PFSK-1 (cell line): ENCODE results near the gene RAB8A.

Source experiments
- POLR2AphosphoS5 ChIP-seq: IDR thresholded peaks from 2 replicates; pipeline ENCODE4 v1.6.1; 2012; ENCODE audit warnings: low read depth, mild to moderate bottlenecking, control low read depth, low read length, moderate library complexity
- REST ChIP-seq, 2 experiments: IDR thresholded peaks; 2 replicates each; pipeline versions ENCODE4 v1.6.1 to v1.8.0; 2011 to 2012; ENCODE audit warnings: low read depth in 2 of 2, low read length in 2 of 2, control low read depth in 1 of 2, inconsistent platforms in 1 of 2, mild to moderate bottlenecking in 1 of 2, moderate library complexity in 1 of 2; ENCODE audit not compliant: insufficient read depth in 1 of 2
- SIN3A ChIP-seq: IDR thresholded peaks from 2 replicates; pipeline ENCODE4 v1.6.1; 2012; ENCODE audit warnings: mild to moderate bottlenecking, low read length, moderate library complexity, borderline replicate concordance; ENCODE audit not compliant: insufficient read depth
- TAF1 ChIP-seq: IDR thresholded peaks from 2 replicates; pipeline ENCODE4 v1.6.1; 2012; ENCODE audit warnings: low read length, control low read depth, borderline replicate concordance; ENCODE audit not compliant: insufficient read depth

DNA sequence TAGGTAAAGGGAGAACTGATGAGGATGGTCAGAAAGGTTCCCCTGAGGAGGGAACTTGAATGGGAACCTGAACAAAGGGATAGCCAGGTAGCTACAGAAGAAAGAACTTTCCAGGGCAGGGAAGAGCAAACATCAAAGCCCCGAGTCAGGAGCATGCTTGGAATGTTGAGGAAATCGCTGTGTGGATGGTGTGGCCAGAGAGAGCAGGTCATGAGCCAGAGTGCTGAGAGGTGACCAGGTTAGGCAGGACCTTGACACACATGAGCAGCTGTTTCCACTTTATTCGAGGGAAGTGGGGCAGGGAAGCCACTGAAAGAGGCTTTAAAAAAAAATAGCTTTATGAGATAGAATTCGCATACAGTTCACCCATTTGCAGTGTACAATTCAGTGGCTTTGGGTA, 4.4 kb downstream of the RAB8A start:
- no peak for TF ChIP-seq POLR2AphosphoS5
- no peak for TF ChIP-seq SIN3A
- no peak for TF ChIP-seq REST (IDR thresholded peaks at IDR 0.05; ENCODE audit: insufficient read depth in 1 of 2, low read depth in 2 of 2, low read length in 2 of 2)
- TF ChIP-seq TAF1 = no peak
